GM12873 (cell line): ENCODE data around the gene PRKCE.

Experiments used
- TF ChIP-seq, protein P1 (sequence below): IDR thresholded peaks from 2 replicates; pipeline ENCODE4 v1.5.1; 2012; ENCODE audit warnings: low read depth, mild to moderate bottlenecking, moderate library complexity, low read length, control low read depth; ENCODE audit not compliant: insufficient read depth; ENCODE audit errors: missing control alignments

The PRKCE gene

GRCh38 chr2:46118656-46119371 is 467.3 kb downstream of the PRKCE start:
- TF ChIP-seq, protein P1, sequence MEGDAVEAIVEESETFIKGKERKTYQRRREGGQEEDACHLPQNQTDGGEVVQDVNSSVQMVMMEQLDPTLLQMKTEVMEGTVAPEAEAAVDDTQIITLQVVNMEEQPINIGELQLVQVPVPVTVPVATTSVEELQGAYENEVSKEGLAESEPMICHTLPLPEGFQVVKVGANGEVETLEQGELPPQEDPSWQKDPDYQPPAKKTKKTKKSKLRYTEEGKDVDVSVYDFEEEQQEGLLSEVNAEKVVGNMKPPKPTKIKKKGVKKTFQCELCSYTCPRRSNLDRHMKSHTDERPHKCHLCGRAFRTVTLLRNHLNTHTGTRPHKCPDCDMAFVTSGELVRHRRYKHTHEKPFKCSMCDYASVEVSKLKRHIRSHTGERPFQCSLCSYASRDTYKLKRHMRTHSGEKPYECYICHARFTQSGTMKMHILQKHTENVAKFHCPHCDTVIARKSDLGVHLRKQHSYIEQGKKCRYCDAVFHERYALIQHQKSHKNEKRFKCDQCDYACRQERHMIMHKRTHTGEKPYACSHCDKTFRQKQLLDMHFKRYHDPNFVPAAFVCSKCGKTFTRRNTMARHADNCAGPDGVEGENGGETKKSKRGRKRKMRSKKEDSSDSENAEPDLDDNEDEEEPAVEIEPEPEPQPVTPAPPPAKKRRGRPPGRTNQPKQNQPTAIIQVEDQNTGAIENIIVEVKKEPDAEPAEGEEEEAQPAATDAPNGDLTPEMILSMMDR, result no peak

GRCh38 chr2:46119453-46119852 is 468.0 kb downstream of the PRKCE start:
- TF ChIP-seq, protein P1, result no peak

- TF ChIP-seq, protein P1, result no peak
Measured at GRCh38 chr2:46120792-46121555, 469.5 kb downstream of the PRKCE start.

DNA sequence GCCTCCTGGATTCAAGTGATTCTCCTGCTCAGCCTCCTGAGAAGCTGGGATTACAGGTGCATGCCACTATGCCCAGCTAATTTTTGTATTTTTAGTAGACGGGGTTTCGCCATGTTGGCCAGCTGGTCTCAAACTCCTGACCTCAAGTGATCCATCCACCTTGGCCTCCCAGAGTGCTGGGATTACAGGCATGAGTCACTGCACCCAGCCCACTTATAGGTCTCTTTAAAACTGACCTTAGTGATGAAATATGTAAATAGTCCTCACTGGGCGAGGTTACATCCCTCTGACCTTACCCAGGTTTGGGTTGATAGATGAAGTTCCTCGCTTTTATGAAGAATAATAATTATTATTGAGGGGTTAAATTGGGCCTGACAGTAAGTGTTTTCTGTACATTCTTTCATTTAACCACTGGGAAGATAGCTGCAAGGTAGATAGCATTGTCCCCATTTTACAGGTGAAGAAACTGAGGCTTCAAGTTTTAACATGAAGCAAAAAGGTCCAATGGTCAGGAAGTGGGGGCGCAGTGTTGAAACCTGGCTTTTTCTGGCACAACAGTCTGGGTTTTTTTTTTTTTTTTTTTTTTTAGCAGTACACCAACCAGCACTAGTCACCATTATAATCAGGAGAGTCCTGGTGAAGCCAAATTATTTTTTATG is 471.0 kb downstream of the PRKCE start:
- TF ChIP-seq, protein P1, result no peak

DNA sequence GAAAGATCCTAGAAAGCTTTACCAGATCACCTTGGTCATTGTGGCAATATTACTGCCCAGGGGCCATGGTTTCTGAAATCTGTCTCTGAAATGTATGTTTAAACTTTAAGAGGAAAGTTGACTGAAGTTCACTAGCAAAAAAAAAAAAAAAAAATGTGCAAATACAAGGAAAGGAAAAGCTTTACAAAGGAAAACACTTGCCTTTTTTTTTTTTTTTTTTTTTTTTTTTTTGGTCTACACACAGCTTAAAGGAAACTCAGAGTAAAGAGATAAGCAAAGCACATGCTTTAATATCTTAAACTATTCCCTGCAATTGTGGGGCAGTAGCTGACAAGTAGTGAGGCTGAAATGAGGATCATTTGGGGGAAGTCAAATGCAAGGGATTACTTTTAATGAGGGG is 471.5 kb downstream of the PRKCE start:
- TF ChIP-seq, protein P1, result no peak

- TF ChIP-seq, protein P1, result no peak
Measured at GRCh38 chr2:46125798-46126197, 474.3 kb downstream of the PRKCE start.

GRCh38 chr2:46126571-46126970 is 475.1 kb downstream of the PRKCE start:
- TF ChIP-seq, protein P1, result no peak
